HepG2 (cell line): ENCODE data around the gene RBM8A. TPM values are rescaled to one million over a fixed set of nuclear protein-coding genes. Genes with fewer than 3 reads are reported as not detected.

Experiments used
- DMAP1 ChIP-seq: IDR thresholded peaks from 2 replicates; pipeline ENCODE4 v1.6.1; 2016
- DZIP1 ChIP-seq: sonication (generic); formaldehyde crosslinking; IDR thresholded peaks from 2 replicates; pipeline ENCODE4 v1.5.0; 2020; ENCODE audit warnings: mild to moderate bottlenecking, missing genetic modification reagents
- MLLT10 ChIP-seq: sonication (generic); formaldehyde crosslinking; IDR thresholded peaks from 2 replicates; pipeline ENCODE4 v1.4.0; 2020; ENCODE audit warnings: missing genetic modification reagents
- MNT ChIP-seq: fragments of 450-650 bp; IDR thresholded peaks from 2 replicates; pipeline ENCODE4 v1.6.1; 2016
- RBAK ChIP-seq: sonication (generic); formaldehyde crosslinking; IDR thresholded peaks from 2 replicates; pipeline ENCODE4 v1.5.1; 2020; ENCODE audit warnings: mild to moderate bottlenecking, missing genetic modification reagents
- THAP7 ChIP-seq: sonication (generic); formaldehyde crosslinking; IDR thresholded peaks from 2 replicates; pipeline ENCODE4 v1.8.1; 2023; ENCODE audit warnings: mild to moderate bottlenecking, missing genetic modification reagents
- ZNF276 ChIP-seq: sonication (generic); formaldehyde crosslinking; IDR thresholded peaks from 2 replicates; pipeline ENCODE4 v1.4.0; 2020; ENCODE audit warnings: mild to moderate bottlenecking, low read depth, missing genetic modification reagents
- ZNF296 ChIP-seq: sonication (generic); formaldehyde crosslinking; conservative IDR thresholded peaks from 2 replicates; pipeline ENCODE4 v1.5.0; 2020; ENCODE audit warnings: mild to moderate bottlenecking, missing genetic modification reagents
- ZNF629 ChIP-seq: sonication (generic); formaldehyde crosslinking; conservative IDR thresholded peaks from 2 replicates; pipeline ENCODE4 v1.5.0; 2020; ENCODE audit warnings: missing genetic modification reagents
- ZNF772 ChIP-seq: sonication (generic); formaldehyde crosslinking; IDR thresholded peaks from 2 replicates; pipeline ENCODE4 v1.5.0; 2020; ENCODE audit warnings: mild to moderate bottlenecking, missing genetic modification reagents
- ZSCAN25 ChIP-seq: sonication (generic); formaldehyde crosslinking; IDR thresholded peaks from 2 replicates; pipeline ENCODE4 v1.8.0; 2022; ENCODE audit warnings: mild to moderate bottlenecking, missing genetic modification reagents
- polyA plus RNA-seq, 8 experiments: library from polyadenylated mRNA; depleted of rRNA in 3 of 8; stranded (reverse) in 7 of 8; unstranded in 1 of 8; fragments of >200 nt; fragmentation: Illumina TruSeq in 4 of 8; extraction: Trizol in 4 of 8; gene quantifications; 2 replicates each; pipeline versions ENCODE4 v1.2.1 to v1.2.3, GENCODE V29; 2011 to 2016; ENCODE audit warnings: low read depth in 4 of 8, missing spikeins in 1 of 8, mixed read lengths in 1 of 8; ENCODE audit not compliant: insufficient read depth in 1 of 8
- total RNA-seq, 5 experiments: library from RNA; depleted of rRNA; stranded (reverse); fragments of >200 nt; fragmentation: Illumina TruSeq; extraction: Trizol; gene quantifications; 2 replicates each; pipeline ENCODE4 v1.2.3, GENCODE V29; 2016; ENCODE audit warnings: low read depth in 1 of 5
- TF ChIP-seq, protein P1 (sequence below): sonication (generic); formaldehyde crosslinking; IDR thresholded peaks from 2 replicates; pipeline ENCODE4 v1.4.0; 2020; ENCODE audit warnings: missing genetic modification reagents, borderline replicate concordance
- TF ChIP-seq, protein P2 (sequence below): sonication (generic); formaldehyde crosslinking; IDR thresholded peaks from 2 replicates; pipeline ENCODE4 v1.9.0; 2021; ENCODE audit warnings: missing genetic modification reagents, mild to moderate bottlenecking, borderline replicate concordance
- TF ChIP-seq, protein P3 (sequence below): IDR thresholded peaks from 2 replicates; pipeline ENCODE4 v1.6.1; 2016; ENCODE audit warnings: missing compliant biosample characterization, missing genetic modification reagents, borderline replicate concordance

Gene RBM8A
- total and polyA plus RNA-seq, 2 of the 13 experiments (the other 11 are each of a cell fraction or from before 2014, with no cell fraction given): 106 to 162 TPM

- TF ChIP-seq ZSCAN25: peak; percentile 6; the same call in 1 of the 2 replicates
- 0 out of 2 replicates have a peak, but pooled peaks have one; percentile 23 for TF ChIP-seq DZIP1 (CRISPR knock-in tag)
- TF ChIP-seq RBAK: no peak
- TF ChIP-seq MLLT10: no peak
- TF ChIP-seq, protein P1, sequence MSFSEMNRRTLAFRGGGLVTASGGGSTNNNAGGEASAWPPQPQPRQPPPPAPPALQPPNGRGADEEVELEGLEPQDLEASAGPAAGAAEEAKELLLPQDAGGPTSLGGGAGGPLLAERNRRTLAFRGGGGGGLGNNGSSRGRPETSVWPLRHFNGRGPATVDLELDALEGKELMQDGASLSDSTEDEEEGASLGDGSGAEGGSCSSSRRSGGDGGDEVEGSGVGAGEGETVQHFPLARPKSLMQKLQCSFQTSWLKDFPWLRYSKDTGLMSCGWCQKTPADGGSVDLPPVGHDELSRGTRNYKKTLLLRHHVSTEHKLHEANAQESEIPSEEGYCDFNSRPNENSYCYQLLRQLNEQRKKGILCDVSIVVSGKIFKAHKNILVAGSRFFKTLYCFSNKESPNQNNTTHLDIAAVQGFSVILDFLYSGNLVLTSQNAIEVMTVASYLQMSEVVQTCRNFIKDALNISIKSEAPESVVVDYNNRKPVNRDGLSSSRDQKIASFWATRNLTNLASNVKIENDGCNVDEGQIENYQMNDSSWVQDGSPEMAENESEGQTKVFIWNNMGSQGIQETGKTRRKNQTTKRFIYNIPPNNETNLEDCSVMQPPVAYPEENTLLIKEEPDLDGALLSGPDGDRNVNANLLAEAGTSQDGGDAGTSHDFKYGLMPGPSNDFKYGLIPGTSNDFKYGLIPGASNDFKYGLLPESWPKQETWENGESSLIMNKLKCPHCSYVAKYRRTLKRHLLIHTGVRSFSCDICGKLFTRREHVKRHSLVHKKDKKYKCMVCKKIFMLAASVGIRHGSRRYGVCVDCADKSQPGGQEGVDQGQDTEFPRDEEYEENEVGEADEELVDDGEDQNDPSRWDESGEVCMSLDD (CRISPR knock-in tag): no peak
- no peak for TF ChIP-seq THAP7 (CRISPR knock-in tag)
- no peak for TF ChIP-seq ZNF629
- no peak for TF ChIP-seq ZNF772 (CRISPR knock-in tag)
- no peak for TF ChIP-seq ZNF276 (CRISPR knock-in tag)
- peak; percentile 63 for TF ChIP-seq MNT
- TF ChIP-seq DMAP1 (CRISPR knock-in tag): no peak
- TF ChIP-seq, protein P2, sequence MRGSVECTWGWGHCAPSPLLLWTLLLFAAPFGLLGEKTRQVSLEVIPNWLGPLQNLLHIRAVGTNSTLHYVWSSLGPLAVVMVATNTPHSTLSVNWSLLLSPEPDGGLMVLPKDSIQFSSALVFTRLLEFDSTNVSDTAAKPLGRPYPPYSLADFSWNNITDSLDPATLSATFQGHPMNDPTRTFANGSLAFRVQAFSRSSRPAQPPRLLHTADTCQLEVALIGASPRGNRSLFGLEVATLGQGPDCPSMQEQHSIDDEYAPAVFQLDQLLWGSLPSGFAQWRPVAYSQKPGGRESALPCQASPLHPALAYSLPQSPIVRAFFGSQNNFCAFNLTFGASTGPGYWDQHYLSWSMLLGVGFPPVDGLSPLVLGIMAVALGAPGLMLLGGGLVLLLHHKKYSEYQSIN: no peak
- TF ChIP-seq ZNF296 (CRISPR knock-in tag): 0 out of 2 replicates have a peak, but pooled peaks have one; percentile 7
- TF ChIP-seq, protein P3, sequence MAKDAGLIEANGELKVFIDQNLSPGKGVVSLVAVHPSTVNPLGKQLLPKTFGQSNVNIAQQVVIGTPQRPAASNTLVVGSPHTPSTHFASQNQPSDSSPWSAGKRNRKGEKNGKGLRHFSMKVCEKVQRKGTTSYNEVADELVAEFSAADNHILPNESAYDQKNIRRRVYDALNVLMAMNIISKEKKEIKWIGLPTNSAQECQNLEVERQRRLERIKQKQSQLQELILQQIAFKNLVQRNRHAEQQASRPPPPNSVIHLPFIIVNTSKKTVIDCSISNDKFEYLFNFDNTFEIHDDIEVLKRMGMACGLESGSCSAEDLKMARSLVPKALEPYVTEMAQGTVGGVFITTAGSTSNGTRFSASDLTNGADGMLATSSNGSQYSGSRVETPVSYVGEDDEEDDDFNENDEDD (CRISPR knock-in tag): no peak
- TF ChIP-seq, all 625 proteins: peak for 7
Measured at GRCh38 chr1:145959957-145960467, 32.7 kb upstream of the RBM8A start (continued).
